Naive thymus-derived CD4-positive, alpha-beta T cell (primary cell): ENCODE measurements around the gene ATRN. TPM values are rescaled to one million over a fixed set of nuclear protein-coding genes. Genes with fewer than 3 reads are reported as not detected.
"Not testable (repeated sequence)": the region's sequence is repeated elsewhere in the genome, so short reads cannot be mapped to it uniquely, and the experiment has no call there.

Experiments
- ATAC-seq: fragments of 150-1000 bp; cut with Tn5 transposase; 2 replicates; pipeline ENCODE4 v1.10.0; 2021; ENCODE audit warnings: mild to moderate bottlenecking, moderate library complexity
- CTCF ChIA-PET: fragments of 350-600 bp; sonication (Branson Sonifier 250); formaldehyde crosslinking; loops from one replicate; lab custom pipeline; 2021; ENCODE audit warnings: antibody characterized with exemption; lab: Charles Lee
- POLR2A ChIA-PET: fragments of 350-600 bp; sonication (Branson Sonifier 250); formaldehyde crosslinking; loops from one replicate; lab custom pipeline; 2021; ENCODE audit warnings: antibody characterized with exemption, inconsistent platforms; lab: Charles Lee
- DNase-seq, 9 donors: peaks; one replicate each; pipeline versions ENCODE4 v3.0.0 to v3.0.0-alpha.2; 2020 to 2022; ENCODE audit warnings: mixed read lengths in 1 of 9
- H3K27ac ChIP-seq: one replicate; pipeline ENCODE4 v1.7.0; 2013; ENCODE audit warnings: mild to moderate bottlenecking, low read depth, low read length, moderate library complexity
- H3K27me3 ChIP-seq, 2 donors: one replicate each; pipeline ENCODE4 v1.7.0; 2013; ENCODE audit warnings: low read length in 2 of 2, mild to moderate bottlenecking in 2 of 2, moderate library complexity in 2 of 2; ENCODE audit not compliant: control insufficient read depth in 2 of 2, insufficient read depth in 2 of 2
- H3K36me3 ChIP-seq, 3 experiments: 1 replicate in 2 of 3; 2 replicates in 1 of 3; pipeline ENCODE4 v1.7.0; 2013; ENCODE audit warnings: low read length in 3 of 3, mild to moderate bottlenecking in 3 of 3, moderate library complexity in 1 of 3; ENCODE audit not compliant: insufficient read depth in 3 of 3, control insufficient read depth in 2 of 3
- H3K4me1 ChIP-seq, 2 donors: one replicate each; pipeline ENCODE4 v1.7.0; 2013; ENCODE audit warnings: low read length in 2 of 2, mild to moderate bottlenecking in 2 of 2, moderate library complexity in 1 of 2; ENCODE audit not compliant: control insufficient read depth in 2 of 2, insufficient read depth in 2 of 2
- H3K4me3 ChIP-seq: 2 replicates; pipeline ENCODE4 v1.7.0; 2013; ENCODE audit warnings: mild to moderate bottlenecking, low read length
- H3K9me3 ChIP-seq, 3 experiments: 1 replicate in 2 of 3; 2 replicates in 1 of 3; pipeline ENCODE4 v1.7.0; 2013; ENCODE audit warnings: low read length in 3 of 3; ENCODE audit not compliant: control insufficient read depth in 2 of 3
- H3K27ac Mint-ChIP-seq, 9 donors: one replicate each; pipeline ENCODE4 v1.8.0; 2020 to 2022; ENCODE audit warnings: mixed read lengths in 9 of 9, mild to moderate bottlenecking in 8 of 9, moderate library complexity in 5 of 9, inconsistent platforms in 2 of 9
- H3K27me3 Mint-ChIP-seq, 5 donors: one replicate each; pipeline ENCODE4 v1.8.0; 2021 to 2022; ENCODE audit warnings: mixed read lengths in 5 of 5, mild to moderate bottlenecking in 1 of 5
- H3K36me3 Mint-ChIP-seq, 5 donors: one replicate each; pipeline ENCODE4 v1.8.0; 2020 to 2022; ENCODE audit warnings: mixed read lengths in 5 of 5, mild to moderate bottlenecking in 3 of 5, inconsistent platforms in 1 of 5
- H3K4me1 Mint-ChIP-seq, 7 donors: one replicate each; pipeline ENCODE4 v1.8.0; 2020 to 2022; ENCODE audit warnings: mixed read lengths in 7 of 7, mild to moderate bottlenecking in 3 of 7, inconsistent platforms in 1 of 7
- H3K4me3 Mint-ChIP-seq, 10 donors: one replicate each; pipeline ENCODE4 v1.8.0; 2020 to 2022; ENCODE audit warnings: mild to moderate bottlenecking in 10 of 10, mixed read lengths in 10 of 10, moderate library complexity in 6 of 10, inconsistent platforms in 2 of 10
- H3K9me3 Mint-ChIP-seq, 11 donors: one replicate each; pipeline ENCODE4 v1.8.0; 2020 to 2022; ENCODE audit warnings: mixed read lengths in 11 of 11, mild to moderate bottlenecking in 4 of 11, inconsistent platforms in 1 of 11, moderate library complexity in 1 of 11
- intact Hi-C, 2 donors: fragments of 100-400 bp; cut with micrococcal nuclease; formaldehyde crosslinking; loops; one replicate each; pipeline ENCODE4 v1.15.1; 2023
- polyA plus RNA-seq, 2 donors: library from polyadenylated mRNA; unstranded; fragments of 300-500 nt; fragmentation: Illumina TruSeq; gene quantifications; one replicate each; pipeline ENCODE4 v1.2.3, GENCODE V29; 2021
- total RNA-seq, 6 experiments: library from RNA in 5 of 6; stranded (reverse) in 5 of 6; gene quantifications; 1 replicate in 5 of 6; 2 replicates in 1 of 6; pipeline ENCODE4 v1.2.3 and lab custom pipeline; 2021 to 2026

The ATRN gene
- total and polyA plus RNA-seq, 7 experiments from 2014 or later: 9.2 to 17.5 (median 12.9) TPM

DNA sequence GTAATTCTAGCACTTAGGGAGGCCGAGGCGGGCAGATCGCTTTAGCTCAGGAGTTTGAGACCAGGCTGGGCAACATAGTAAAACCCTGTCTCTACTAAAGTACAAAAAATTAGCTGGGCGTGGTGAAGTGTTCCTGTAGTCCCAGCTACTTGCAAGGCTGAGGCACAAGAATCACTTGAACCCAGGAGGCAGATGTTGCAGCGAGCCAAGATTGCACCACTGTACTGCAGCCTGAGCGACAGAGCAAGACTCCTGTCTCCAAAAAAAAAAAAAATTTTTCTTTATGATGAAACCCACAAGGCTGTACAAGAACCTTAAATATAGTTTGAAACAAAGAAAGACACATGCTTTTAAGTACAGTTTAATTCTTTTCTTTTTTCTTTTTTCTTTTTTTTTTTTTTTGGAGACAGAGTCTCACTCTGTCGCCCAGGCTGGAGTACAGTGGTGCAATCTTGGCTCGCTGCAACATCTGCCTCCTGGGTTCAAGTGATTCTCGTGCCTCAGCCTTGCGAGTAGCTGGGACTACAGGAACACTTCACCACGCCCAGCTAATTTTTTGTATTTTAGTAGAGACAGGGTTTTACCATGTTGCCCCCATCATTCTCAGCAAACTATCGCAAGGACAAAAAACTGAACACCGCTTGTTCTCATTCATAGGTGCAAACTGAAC is 144.5 kb downstream of the ATRN start:
- H3K27ac ChIP-seq, H3K4me3 Mint-ChIP-seq, H3K4me1 Mint-ChIP-seq, intact Hi-C loops, POLR2A ChIA-PET, DNase-seq, H3K27me3 ChIP-seq, CTCF ChIA-PET, H3K36me3 ChIP-seq, H3K4me1 ChIP-seq, H3K9me3 Mint-ChIP-seq, H3K27me3 Mint-ChIP-seq, H3K9me3 ChIP-seq, H3K27ac Mint-ChIP-seq, H3K4me3 ChIP-seq, ATAC-seq: not testable (repeated sequence)
- peaks cover 0 to 56% (median 13%) of the 10 kb centered on the region in 5 donors for H3K36me3 Mint-ChIP-seq

GRCh38 chr20:3616250-3616649 is 145.4 kb downstream of the ATRN start:
- Mint-ChIP-seq H3K27ac (no peak overlapping the region), H3K4me3 (no peak overlapping the region), H3K9me3 (no peaks in the 10 kb centered on the region), H3K4me1 (no peaks in the 10 kb centered on the region), H3K27me3 (no peaks in the 10 kb centered on the region), H3K36me3 (peaks cover 0 to 52% (median 13%) of the 10 kb centered on the region in 5 donors)
- ChIA-PET POLR2A (no interaction called here), CTCF (no interaction called here)
- Histone ChIP-seq H3K27me3 (no peaks in the 10 kb centered on the region), H3K4me3 (no peak overlapping the region), H3K27ac (no peak overlapping the region), H3K4me1 (no peaks in the 10 kb centered on the region), H3K9me3 (no peaks in the 10 kb centered on the region), H3K36me3 (peaks cover 0 to 3% (median 0%) of the 10 kb centered on the region in 3 experiments)
- ATAC-seq: no peak
- no peak for DNase-seq
- intact Hi-C loops: no loop called here

- H3K9me3 Mint-ChIP-seq: no peaks in the 10 kb centered on the region
- intact Hi-C loops: no loop called here
- H3K4me3 Mint-ChIP-seq: no peak overlapping the region
- H3K36me3 ChIP-seq: peaks cover 0 to 1% (median 0%) of the 10 kb centered on the region in 3 experiments
- POLR2A ChIA-PET: no interaction called here
- no peak overlapping the region for H3K4me3 ChIP-seq
- H3K36me3 Mint-ChIP-seq: peaks cover 0 to 47% (median 13%) of the 10 kb centered on the region in 5 donors
- DNase-seq (no peak), ATAC-seq (no peak)
- CTCF ChIA-PET: interaction anchor here (0.5 kb wide), 1 partner anchor 595 kb away, joined by 3 read pairs; no protein-coding TSS in a partner anchor
- no peaks in the 10 kb centered on the region for H3K27me3 ChIP-seq
- H3K4me1 Mint-ChIP-seq: no peaks in the 10 kb centered on the region
- H3K4me1 ChIP-seq: no peaks in the 10 kb centered on the region
- no peak overlapping the region for H3K27ac ChIP-seq
- H3K27ac Mint-ChIP-seq: no peak overlapping the region
- H3K9me3 ChIP-seq: no peaks in the 10 kb centered on the region
- H3K27me3 Mint-ChIP-seq: no peaks in the 10 kb centered on the region
Observed at GRCh38 chr20:3621111-3621510, 150.3 kb downstream of the ATRN start.

GRCh38 chr20:3622406-3622805 is 151.6 kb downstream of the ATRN start:
- POLR2A ChIA-PET: no interaction called here

GRCh38 chr20:3627476-3627875 is 156.7 kb downstream of the ATRN start:
- ATAC-seq (no peak), DNase-seq (no peak)
- Mint-ChIP-seq H3K27ac (no peak overlapping the region), H3K27me3 (no peaks in the 10 kb centered on the region), H3K36me3 (peaks cover 0 to 48% (median 22%) of the 10 kb centered on the region in 5 donors), H3K4me3 (no peak overlapping the region), H3K4me1 (no peaks in the 10 kb centered on the region), H3K9me3 (no peaks in the 10 kb centered on the region)
- intact Hi-C loops: no loop called here
- Histone ChIP-seq H3K27ac (no peak overlapping the region), H3K4me3 (no peak overlapping the region), H3K36me3 (peaks cover 0 to 6% (median 0%) of the 10 kb centered on the region in 3 experiments), H3K4me1 (no peaks in the 10 kb centered on the region), H3K27me3 (no peaks in the 10 kb centered on the region), H3K9me3 (no peaks in the 10 kb centered on the region)
- POLR2A ChIA-PET: no interaction called here
- CTCF ChIA-PET: no interaction called here

More at GRCh38 chr20:3622406-3622805, 151.6 kb downstream of the ATRN start:
- no peak for DNase-seq
- Histone ChIP-seq H3K4me3 (no peak overlapping the region), H3K27me3 (no peaks in the 10 kb centered on the region), H3K36me3 (peaks cover 0 to 4% (median 0%) of the 10 kb centered on the region in 3 experiments), H3K9me3 (no peaks in the 10 kb centered on the region), H3K4me1 (no peaks in the 10 kb centered on the region), H3K27ac (no peak overlapping the region)
- Mint-ChIP-seq H3K4me3 (no peak overlapping the region), H3K9me3 (no peaks in the 10 kb centered on the region), H3K27ac (no peak overlapping the region), H3K27me3 (no peaks in the 10 kb centered on the region), H3K36me3 (peaks cover 0 to 45% (median 11%) of the 10 kb centered on the region in 5 donors), H3K4me1 (no peaks in the 10 kb centered on the region)
- intact Hi-C loops: no loop called here
- ATAC-seq: no peak
- CTCF ChIA-PET: no interaction called here

DNA sequence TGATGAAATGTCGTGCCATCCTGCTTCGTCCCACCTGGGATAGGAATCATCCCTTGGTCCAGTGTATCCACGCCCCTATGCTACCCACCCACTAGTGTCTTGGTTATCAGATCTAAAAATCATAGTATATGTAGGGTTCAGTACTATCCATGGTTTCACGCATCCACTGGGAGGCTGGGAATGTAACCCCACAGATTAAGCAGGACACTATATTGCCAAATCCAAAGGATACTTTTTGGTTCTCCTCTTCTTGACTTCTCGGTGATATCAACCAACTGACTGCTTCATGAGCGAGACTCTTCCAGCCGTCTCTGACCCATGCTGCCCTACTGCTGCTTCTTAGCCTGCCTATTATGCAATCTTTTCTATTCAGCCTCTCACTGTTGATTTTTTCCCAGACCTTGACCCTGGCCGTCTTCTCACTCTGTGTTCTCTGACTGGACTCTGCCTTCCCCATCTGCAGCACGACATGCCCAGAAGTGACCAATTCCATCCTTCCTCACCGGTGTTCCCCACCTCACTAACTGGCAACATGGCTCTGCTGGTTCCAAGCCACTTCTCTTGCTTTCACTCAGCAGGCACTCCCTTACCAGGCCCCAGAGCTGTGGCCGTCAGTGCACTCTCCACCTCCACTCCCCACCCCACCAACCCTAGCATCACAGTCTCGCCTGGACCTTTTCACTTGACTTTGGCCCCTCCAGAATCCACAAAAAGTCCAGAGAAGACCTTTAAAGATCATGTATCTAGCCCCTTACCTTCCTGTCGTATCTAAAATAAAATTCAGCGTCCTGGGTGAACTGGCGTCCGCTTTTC is 157.9 kb downstream of the ATRN start:
- Mint-ChIP-seq H3K36me3 (peaks cover 0 to 55% (median 24%) of the 10 kb centered on the region in 5 donors), H3K27me3 (no peaks in the 10 kb centered on the region), H3K27ac (no peak overlapping the region), H3K4me3 (no peak overlapping the region), H3K4me1 (no peaks in the 10 kb centered on the region), H3K9me3 (no peaks in the 10 kb centered on the region)
- H3K4me3 ChIP-seq: no peak overlapping the region
- no peaks in the 10 kb centered on the region for H3K9me3 ChIP-seq
- H3K27me3 ChIP-seq: no peaks in the 10 kb centered on the region
- ATAC-seq (no peak), DNase-seq (no peak)
- intact Hi-C loops: no loop called here
- no peak overlapping the region for H3K27ac ChIP-seq
- CTCF ChIA-PET: no interaction called here
- H3K36me3 ChIP-seq: peaks cover 0 to 6% (median 0%) of the 10 kb centered on the region in 3 experiments
- no peaks in the 10 kb centered on the region for H3K4me1 ChIP-seq
- POLR2A ChIA-PET: no interaction called here
